HL-60 (cell line): ENCODE data around the gene METTL15.

Experiments used
- DNase-seq, 2 experiments: peaks; one replicate each; pipeline ENCODE4 v3.0.0-alpha.2; 2010 to 2020; ENCODE audit warnings: low read depth in 1 of 2, low spot score in 1 of 2
- H3K27ac ChIP-seq: fragments of 250-450 bp; sonication (Bioruptor Pico); replicated peaks from 2 replicates; pipeline ENCODE4 v1.5.1; 2020; ENCODE audit warnings: mild to moderate bottlenecking, moderate library complexity
- H3K27me3 ChIP-seq: fragments of 250-450 bp; sonication (Bioruptor Pico); 2 replicates; pipeline ENCODE4 v1.5.1; 2021; ENCODE audit warnings: mild to moderate bottlenecking, moderate library complexity; ENCODE audit not compliant: insufficient read depth, poor library complexity, severe bottlenecking
- H3K4me3 ChIP-seq: replicated peaks from 2 replicates; pipeline ENCODE4 v1.5.1; 2011; ENCODE audit warnings: mild to moderate bottlenecking, control low read depth, low read length; ENCODE audit not compliant: insufficient read depth
- CTCF ChIP-seq: IDR thresholded peaks from one replicate; pipeline ENCODE4 v1.5.1; 2011; ENCODE audit warnings: low read length, control low read depth, inconsistent platforms; ENCODE audit not compliant: insufficient read depth
- GABPA ChIP-seq: IDR thresholded peaks from 2 replicates; pipeline ENCODE4 v1.6.1; 2012; ENCODE audit warnings: low read depth
- POLR2AphosphoS5 ChIP-seq: IDR thresholded peaks from 2 replicates; pipeline ENCODE4 v1.6.1; 2012; ENCODE audit warnings: low read depth
- REST ChIP-seq: IDR thresholded peaks from 2 replicates; pipeline ENCODE4 v1.6.1; 2012; ENCODE audit warnings: low read depth; ENCODE audit not compliant: insufficient replicate concordance
- SPI1 ChIP-seq: IDR thresholded peaks from 2 replicates; pipeline ENCODE4 v1.6.1; 2012; ENCODE audit warnings: low read depth, mild to moderate bottlenecking, borderline replicate concordance

Gene METTL15

GRCh38 chr11:28104425-28104824 lies 3.8 kb upstream of the METTL15 start:
- Histone ChIP-seq H3K27me3 (no peaks in the 10 kb centered on the region), H3K27ac (no peak overlapping the region), H3K4me3 (no peak overlapping the region)
- no peak for DNase-seq
- no peak for TF ChIP-seq POLR2AphosphoS5
- TF ChIP-seq CTCF = no peak
- TF ChIP-seq SPI1 = no peak
- no peak for TF ChIP-seq GABPA
- TF ChIP-seq REST = no peak

- no peak for TF ChIP-seq SPI1
- TF ChIP-seq CTCF = no peak
- no peak for TF ChIP-seq REST
- TF ChIP-seq POLR2AphosphoS5 = no peak
- no peak overlapping the region for H3K4me3 ChIP-seq
- no peak overlapping the region for H3K27ac ChIP-seq
- no peak for DNase-seq
- H3K27me3 ChIP-seq = no peaks in the 10 kb centered on the region
These were observed 3.2 kb upstream of the METTL15 start for GRCh38 chr11:28104984-28105383.

GRCh38 chr11:28105869-28106268 lies 2.3 kb upstream of the METTL15 start:
- no peak overlapping the region for H3K4me3 ChIP-seq
- no peaks in the 10 kb centered on the region for H3K27me3 ChIP-seq
- no peak overlapping the region for H3K27ac ChIP-seq
- no peak for TF ChIP-seq POLR2AphosphoS5
- TF ChIP-seq CTCF = no peak
- TF ChIP-seq SPI1 = no peak
- no peak for TF ChIP-seq GABPA
- no peak for TF ChIP-seq REST
- no peak for DNase-seq
